Endothelial cell of umbilical vein (primary cell): ENCODE data around the gene MEIOSIN. TPM values are rescaled to one million over a fixed set of nuclear protein-coding genes. Genes with fewer than 3 reads are reported as not detected.

Experiments used
- BruUV-seq: library from RNA; stranded (reverse); fragments of 400-500 nt; replicated peaks from 2 replicates; lab custom pipeline; 2021; lab: Mats Ljungman, UMichigan
- CTCF ChIA-PET: fragments of 300-600, 350-600 bp; sonication (Branson Sonifier 250); formaldehyde crosslinking; loops from one replicate; lab custom pipeline; 2021; ENCODE audit warnings: antibody characterized with exemption, inconsistent platforms; lab: Charles Lee
- POLR2A ChIA-PET: fragments of 300-600, 350-600 bp; sonication (Branson Sonifier 250); formaldehyde crosslinking; loops from one replicate; lab custom pipeline; 2021; ENCODE audit warnings: antibody characterized with exemption, inconsistent platforms; lab: Charles Lee
- DNase-seq: peaks from one replicate; pipeline ENCODE4 v3.0.0-alpha.2; 2011; ENCODE audit warnings: low read depth, low spot score
- FAIRE-seq: peaks from 2 replicates; lab custom pipeline; 2011; peaks lifted over from hg19 to GRCh38; lab: Jason Lieb, UNC
- H2AFZ ChIP-seq: 2 replicates; pipeline ENCODE4 v1.6.0; 2012; ENCODE audit warnings: low read depth, low read length, control low read depth, inconsistent platforms
- H3K27ac ChIP-seq: 2 replicates; pipeline ENCODE4 v1.5.1; 2011; ENCODE audit warnings: low read depth, mild to moderate bottlenecking, control low read depth, low read length, moderate library complexity; ENCODE audit not compliant: insufficient read depth
- H3K27me3 ChIP-seq, 2 experiments: 2 replicates each; pipeline versions ENCODE4 v1.6.0 to v1.6.1; 2011; ENCODE audit warnings: low read length in 2 of 2, mixed read lengths in 1 of 2; ENCODE audit not compliant: control insufficient read depth in 2 of 2, insufficient read depth in 2 of 2
- H3K36me3 ChIP-seq, 2 experiments: 2 replicates in 1 of 2; 3 replicates in 1 of 2; pipeline ENCODE4 v1.5.1; 2011; ENCODE audit warnings: low read length in 2 of 2, mild to moderate bottlenecking in 1 of 2, moderate library complexity in 1 of 2; ENCODE audit not compliant: control insufficient read depth in 2 of 2, insufficient read depth in 2 of 2; ENCODE audit errors: extremely low read depth in 1 of 2
- H3K4me1 ChIP-seq: 3 replicates; pipeline ENCODE4 v1.5.1; 2011; ENCODE audit warnings: mild to moderate bottlenecking, low read length; ENCODE audit not compliant: control insufficient read depth, insufficient read depth; ENCODE audit errors: extremely low read depth
- H3K4me2 ChIP-seq: 2 replicates; pipeline ENCODE4 v1.6.1; 2011; ENCODE audit warnings: low read length, control low read depth, mixed read lengths; ENCODE audit not compliant: insufficient read depth
- H3K4me3 ChIP-seq, 3 experiments: fragments of 200-600 bp in 1 of 3; sonication (generic), shearing (Covaris generic) in 1 of 3; replicated peaks in 1 of 3; 2 replicates each; pipeline ENCODE4 v1.5.1; 2011 to 2016; ENCODE audit warnings: control low read depth in 3 of 3, low read length in 3 of 3, mild to moderate bottlenecking in 2 of 3, inconsistent platforms in 1 of 3, low read depth in 1 of 3, moderate library complexity in 1 of 3; ENCODE audit not compliant: insufficient read depth in 1 of 3
- H3K79me2 ChIP-seq: 2 replicates; pipeline ENCODE4 v1.6.0; 2012; ENCODE audit warnings: low read length, inconsistent platforms; ENCODE audit not compliant: control insufficient read depth, insufficient read depth
- H3K9ac ChIP-seq: replicated peaks from 2 replicates; pipeline ENCODE3; 2011; ENCODE audit warnings: low read length, control low read depth; ENCODE audit not compliant: insufficient read depth; ENCODE audit errors: extremely low read depth
- H3K9me1 ChIP-seq: replicated peaks from 3 replicates; pipeline ENCODE4 v1.6.0; 2011; ENCODE audit warnings: mild to moderate bottlenecking, low read length; ENCODE audit not compliant: control insufficient read depth, insufficient read depth; ENCODE audit errors: extremely low read depth
- H3K9me3 ChIP-seq: replicated peaks from 2 replicates; pipeline ENCODE4 v1.5.1; 2012; ENCODE audit warnings: low read length, inconsistent platforms; ENCODE audit not compliant: control insufficient read depth, insufficient read depth
- H4K20me1 ChIP-seq: replicated peaks from 2 replicates; pipeline ENCODE3; 2011; ENCODE audit warnings: mild to moderate bottlenecking, low read length; ENCODE audit not compliant: control insufficient read depth, insufficient read depth; ENCODE audit errors: extremely low read depth
- EZH2 ChIP-seq: IDR thresholded peaks from 2 replicates; pipeline ENCODE4 v1.6.1; 2012; ENCODE audit warnings: borderline replicate concordance, low read depth, mild to moderate bottlenecking, moderate library complexity, low read length, inconsistent platforms; ENCODE audit not compliant: severe bottlenecking
- FOS ChIP-seq: IDR thresholded peaks from 2 replicates; pipeline ENCODE4 v1.6.1; 2011; ENCODE audit warnings: mild to moderate bottlenecking, low read length, moderate library complexity, borderline replicate concordance; ENCODE audit not compliant: insufficient read depth
- GATA2 ChIP-seq: IDR thresholded peaks from 2 replicates; pipeline ENCODE4 v1.7.0; 2011; ENCODE audit warnings: low read depth, mild to moderate bottlenecking, moderate library complexity, mixed read lengths, low read length; ENCODE audit not compliant: insufficient read length, insufficient read depth
- JUN ChIP-seq: IDR thresholded peaks from 2 replicates; pipeline ENCODE4 v1.6.1; 2011; ENCODE audit warnings: borderline replicate concordance, low read depth; ENCODE audit not compliant: insufficient read length, insufficient read depth
- MYC ChIP-seq: IDR thresholded peaks from one replicate; pipeline ENCODE4 v1.6.1; 2011; ENCODE audit warnings: mild to moderate bottlenecking, low read depth, low read length
- POLR2A ChIP-seq: IDR thresholded peaks from 2 replicates; pipeline ENCODE4 v1.6.1; 2012; ENCODE audit warnings: low read depth, mild to moderate bottlenecking, control low read depth, low read length
- POLR2AphosphoS5 ChIP-seq: IDR thresholded peaks from 2 replicates; pipeline ENCODE4 v1.6.1; 2012; ENCODE audit warnings: low read depth, mild to moderate bottlenecking, control low read depth, low read length, moderate library complexity; ENCODE audit not compliant: insufficient read depth
- dilution Hi-C: fragments of 300-500 bp; cut with MboI; formaldehyde crosslinking; loops from one replicate; pipeline ENCODE4 v1.15.0; 2019; ENCODE audit warnings: low sequenced_read_pairs; ENCODE audit not compliant: extremely low pct_ligation_motif_present
- intact Hi-C: fragments of 100-400 bp; cut with micrococcal nuclease; formaldehyde crosslinking; loops from one replicate; pipeline ENCODE4 v1.10.0; 2022
- polyA plus RNA-seq, 4 experiments: library from polyadenylated mRNA; depleted of rRNA in 3 of 4; stranded (reverse) in 3 of 4; unstranded in 1 of 4; fragments of >200 nt; gene quantifications; 2 replicates each; pipeline versions ENCODE4 v1.2.1 to v1.2.3, GENCODE V29; 2011 to 2012; ENCODE audit warnings: missing spikeins in 1 of 4
- total RNA-seq: library from RNA; stranded (reverse); gene quantifications from 2 replicates; pipeline ENCODE4 v1.2.3, GENCODE V29; 2021
- TF ChIP-seq, protein P1 (sequence below), 2 donors: IDR thresholded peaks; 1 replicate in 1 of 2; 2 replicates in 1 of 2; pipeline ENCODE4 v1.5.1; 2011; ENCODE audit warnings: low read length in 2 of 2, mild to moderate bottlenecking in 2 of 2, moderate library complexity in 2 of 2, control low read depth in 1 of 2, inconsistent platforms in 1 of 2, low read depth in 1 of 2; ENCODE audit not compliant: insufficient read depth in 1 of 2; ENCODE audit errors: extremely low read depth in 1 of 2
- TF ChIP-seq, protein P2 (sequence below): IDR thresholded peaks from 2 replicates; pipeline ENCODE4 v1.6.1; 2011; ENCODE audit not compliant: insufficient read depth, insufficient read length

The MEIOSIN gene
- total and polyA plus RNA-seq, 2 donors (not counting 3 experiments of a cell fraction or from before 2014, with no cell fraction given) = not detected

DNA sequence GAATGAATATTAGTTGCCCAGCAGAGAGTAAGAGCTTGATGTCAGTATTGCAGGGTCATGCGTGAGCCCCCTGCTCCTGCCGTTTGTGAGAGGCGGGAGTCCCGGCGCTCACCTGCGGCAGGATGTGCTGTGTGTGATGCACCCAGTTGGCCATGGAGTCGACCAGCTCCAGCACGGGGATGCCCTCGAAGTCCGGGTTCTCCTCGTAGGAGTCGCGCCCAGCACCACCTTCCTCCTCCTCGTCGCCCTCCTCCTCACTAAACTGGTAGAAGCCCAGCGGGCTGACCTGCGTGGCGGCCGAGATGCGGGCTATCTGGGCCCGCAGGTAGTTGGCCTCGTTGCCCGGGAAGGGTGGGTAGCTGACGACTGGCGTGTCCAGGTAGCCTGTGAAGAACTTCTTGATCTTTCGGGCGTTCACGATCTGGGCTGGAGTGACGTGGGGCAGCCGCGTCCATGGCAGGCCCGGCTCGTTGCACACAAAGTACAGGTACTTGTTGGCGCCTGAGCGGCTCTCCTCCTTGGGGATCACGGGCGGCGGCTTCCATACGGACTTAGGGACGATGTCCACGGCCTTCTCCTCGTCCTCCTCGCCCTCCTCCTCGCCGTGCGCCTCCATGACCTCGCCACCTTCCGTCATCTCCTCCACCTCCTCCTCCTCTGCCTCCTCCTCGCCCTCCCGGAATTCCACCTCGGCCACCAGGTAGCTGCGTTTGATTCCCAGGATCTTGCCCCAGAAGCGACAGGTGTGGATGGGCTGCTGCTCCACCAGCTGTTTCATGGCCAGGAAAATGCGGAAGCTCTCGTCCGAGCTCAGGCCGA, 71.1 kb downstream of the MEIOSIN start:
- BruUV-seq = no TSS peak
- intact Hi-C loops = no loop called here
- POLR2A ChIA-PET = no interaction called here

More for the DNA sequence above, 71.1 kb downstream of the MEIOSIN start:
- DNase-seq (no peak), FAIRE-seq (no peak)
- no peak overlapping the region for H3K9ac ChIP-seq
- H3K27me3 ChIP-seq = no peaks in the 10 kb centered on the region
- no peaks in the 10 kb centered on the region for H4K20me1 ChIP-seq
- H2AFZ ChIP-seq = no peak overlapping the region
- H3K27ac ChIP-seq = no peak overlapping the region
- CTCF ChIA-PET = interaction anchor here (2.9 to 5.7 kb wide), 2 partner anchors 13 to 36 kb away, joined by 19 to 125 read pairs; partner anchors contain the start of gene SIX5
- dilution Hi-C loops = no loop called here
- no peak for TF ChIP-seq POLR2AphosphoS5
- no peak for TF ChIP-seq EZH2
- no peak for TF ChIP-seq GATA2
- TF ChIP-seq, protein P1, sequence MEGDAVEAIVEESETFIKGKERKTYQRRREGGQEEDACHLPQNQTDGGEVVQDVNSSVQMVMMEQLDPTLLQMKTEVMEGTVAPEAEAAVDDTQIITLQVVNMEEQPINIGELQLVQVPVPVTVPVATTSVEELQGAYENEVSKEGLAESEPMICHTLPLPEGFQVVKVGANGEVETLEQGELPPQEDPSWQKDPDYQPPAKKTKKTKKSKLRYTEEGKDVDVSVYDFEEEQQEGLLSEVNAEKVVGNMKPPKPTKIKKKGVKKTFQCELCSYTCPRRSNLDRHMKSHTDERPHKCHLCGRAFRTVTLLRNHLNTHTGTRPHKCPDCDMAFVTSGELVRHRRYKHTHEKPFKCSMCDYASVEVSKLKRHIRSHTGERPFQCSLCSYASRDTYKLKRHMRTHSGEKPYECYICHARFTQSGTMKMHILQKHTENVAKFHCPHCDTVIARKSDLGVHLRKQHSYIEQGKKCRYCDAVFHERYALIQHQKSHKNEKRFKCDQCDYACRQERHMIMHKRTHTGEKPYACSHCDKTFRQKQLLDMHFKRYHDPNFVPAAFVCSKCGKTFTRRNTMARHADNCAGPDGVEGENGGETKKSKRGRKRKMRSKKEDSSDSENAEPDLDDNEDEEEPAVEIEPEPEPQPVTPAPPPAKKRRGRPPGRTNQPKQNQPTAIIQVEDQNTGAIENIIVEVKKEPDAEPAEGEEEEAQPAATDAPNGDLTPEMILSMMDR (IDR thresholded peaks at IDR 0.05; ENCODE audit: extremely low read depth in 1 of 2, insufficient read depth in 1 of 2, low read depth in 1 of 2, low read length in 2 of 2) = no peak
- TF ChIP-seq, protein P2, sequence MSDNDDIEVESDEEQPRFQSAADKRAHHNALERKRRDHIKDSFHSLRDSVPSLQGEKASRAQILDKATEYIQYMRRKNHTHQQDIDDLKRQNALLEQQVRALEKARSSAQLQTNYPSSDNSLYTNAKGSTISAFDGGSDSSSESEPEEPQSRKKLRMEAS = no peak
- TF ChIP-seq JUN = no peak
- TF ChIP-seq MYC = no peak
- TF ChIP-seq POLR2A = no peak
- no peak for TF ChIP-seq FOS
- H3K36me3 ChIP-seq = no peaks in the 10 kb centered on the region
- no peaks in the 10 kb centered on the region for H3K9me3 ChIP-seq
- H3K9me1 ChIP-seq = no peaks in the 10 kb centered on the region
- no peak overlapping the region for H3K4me3 ChIP-seq
- H3K4me2 ChIP-seq = no peak overlapping the region
- no peaks in the 10 kb centered on the region for H3K79me2 ChIP-seq
- peaks cover under 1% of the 10 kb centered on the region for H3K4me1 ChIP-seq
